GM13976 (cell line): ENCODE measurements around the gene ANKFY1.
A peak's percentile ranks its signal among the peaks of the same experiment; 100 is the strongest.

Source experiments
- DNase-seq: peaks from one replicate; pipeline ENCODE4 v3.0.0; 2012; ENCODE audit warnings: low spot score
- in situ Hi-C: fragments of 300-500 bp; cut with MboI; formaldehyde crosslinking; loops from one replicate; pipeline ENCODE4 v1.12.0; 2022; ENCODE audit warnings: low sequenced_read_pairs, mixed read lengths, inconsistent platforms; ENCODE audit not compliant: unreplicated experiment
- TF ChIP-seq, protein P1 (sequence below): IDR thresholded peaks from 2 replicates; pipeline ENCODE4 v1.5.1; 2012; ENCODE audit warnings: borderline replicate concordance, mild to moderate bottlenecking; ENCODE audit not compliant: insufficient read depth; ENCODE audit errors: extremely low read depth, missing control alignments, control extremely low read depth

The ANKFY1 gene

DNA sequence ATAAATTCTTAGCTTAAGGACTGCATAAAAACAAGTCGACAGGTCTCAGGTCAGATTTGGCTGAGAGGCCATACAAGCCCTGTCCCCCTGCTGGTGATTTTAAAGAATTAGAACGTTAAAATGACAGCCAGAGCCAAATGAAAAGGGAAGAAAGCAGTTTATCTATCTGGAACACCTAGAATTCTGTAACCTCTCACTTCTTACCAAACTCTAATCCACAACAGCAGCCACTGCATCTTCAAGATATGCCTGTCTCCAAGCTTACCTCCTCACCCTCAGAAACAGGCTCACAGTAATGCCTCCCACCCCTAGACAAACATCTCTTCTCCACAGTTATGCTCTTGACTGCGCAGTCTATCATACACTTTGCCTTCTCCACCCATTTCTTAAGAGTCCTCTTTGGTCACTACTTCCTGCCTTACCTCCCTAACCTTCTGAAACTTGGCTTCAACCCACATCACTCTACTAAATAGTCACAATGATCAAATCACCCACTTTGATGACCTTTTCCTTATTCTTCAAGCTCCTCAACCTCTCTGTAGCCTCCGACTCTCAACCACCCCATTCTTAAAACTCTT lies 14.2 kb downstream of the ANKFY1 start:
- TF ChIP-seq, protein P1, sequence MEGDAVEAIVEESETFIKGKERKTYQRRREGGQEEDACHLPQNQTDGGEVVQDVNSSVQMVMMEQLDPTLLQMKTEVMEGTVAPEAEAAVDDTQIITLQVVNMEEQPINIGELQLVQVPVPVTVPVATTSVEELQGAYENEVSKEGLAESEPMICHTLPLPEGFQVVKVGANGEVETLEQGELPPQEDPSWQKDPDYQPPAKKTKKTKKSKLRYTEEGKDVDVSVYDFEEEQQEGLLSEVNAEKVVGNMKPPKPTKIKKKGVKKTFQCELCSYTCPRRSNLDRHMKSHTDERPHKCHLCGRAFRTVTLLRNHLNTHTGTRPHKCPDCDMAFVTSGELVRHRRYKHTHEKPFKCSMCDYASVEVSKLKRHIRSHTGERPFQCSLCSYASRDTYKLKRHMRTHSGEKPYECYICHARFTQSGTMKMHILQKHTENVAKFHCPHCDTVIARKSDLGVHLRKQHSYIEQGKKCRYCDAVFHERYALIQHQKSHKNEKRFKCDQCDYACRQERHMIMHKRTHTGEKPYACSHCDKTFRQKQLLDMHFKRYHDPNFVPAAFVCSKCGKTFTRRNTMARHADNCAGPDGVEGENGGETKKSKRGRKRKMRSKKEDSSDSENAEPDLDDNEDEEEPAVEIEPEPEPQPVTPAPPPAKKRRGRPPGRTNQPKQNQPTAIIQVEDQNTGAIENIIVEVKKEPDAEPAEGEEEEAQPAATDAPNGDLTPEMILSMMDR: peak; percentile 20
- in situ Hi-C loops: no loop called here
- peak; percentile 64 for DNase-seq

DNA sequence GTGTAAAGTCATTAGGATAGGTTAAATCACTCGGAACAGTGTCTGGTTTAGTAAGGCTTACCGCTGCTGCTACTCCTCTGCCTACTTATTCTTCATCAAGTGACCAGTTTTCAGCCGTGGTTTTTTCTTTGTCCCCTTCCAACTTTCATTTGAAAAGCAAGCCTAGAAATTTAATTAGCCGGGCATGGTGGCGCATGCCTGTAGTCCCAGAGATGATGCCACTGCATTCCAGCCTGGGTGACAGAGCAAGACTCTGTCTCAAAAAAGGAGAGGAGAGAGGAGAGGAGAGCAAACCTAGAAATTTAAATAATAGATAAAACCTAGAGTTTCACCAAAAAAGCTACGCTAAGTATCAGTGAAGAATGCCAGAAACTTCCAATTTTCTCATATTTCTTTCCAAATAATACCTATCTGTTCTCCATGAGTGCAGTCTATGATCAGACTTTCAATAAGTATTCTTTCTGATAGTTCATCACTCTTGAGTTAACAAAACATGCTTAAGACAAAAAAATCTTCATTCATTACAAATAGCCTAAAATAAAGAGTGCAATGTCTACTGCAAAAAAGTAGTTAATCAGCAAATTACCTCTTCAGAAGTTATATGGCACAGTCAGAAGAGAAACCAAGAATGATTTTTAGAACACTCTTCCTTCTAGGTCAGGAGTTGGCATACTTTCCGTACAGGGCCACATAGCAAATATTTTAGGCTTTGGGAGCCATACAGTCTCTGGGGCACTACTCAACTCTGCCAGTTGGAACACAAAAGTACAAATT lies 15.1 kb downstream of the ANKFY1 start:
- DNase-seq: no peak
- in situ Hi-C loops: no loop called here
- TF ChIP-seq, protein P1: no peak

DNA sequence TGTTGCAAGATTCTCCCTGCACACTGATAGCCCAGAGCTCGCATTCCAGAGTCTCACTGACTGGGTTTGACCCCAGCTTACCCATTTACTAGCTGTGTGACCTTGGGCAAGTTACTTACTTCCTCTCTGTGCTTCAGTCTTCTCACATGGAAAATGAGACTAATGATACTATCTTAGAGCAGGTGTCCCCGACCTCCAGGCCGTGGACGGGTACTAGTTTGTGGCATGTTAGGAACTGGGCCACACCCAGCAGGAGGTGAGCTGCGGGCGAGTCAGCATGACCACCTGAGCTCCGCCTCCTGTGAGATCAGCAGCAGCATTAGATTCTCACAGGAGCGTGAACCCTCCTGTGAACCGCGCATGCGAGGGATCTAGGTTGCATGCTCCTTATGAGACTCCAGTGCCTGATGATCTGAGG lies 15.8 kb downstream of the ANKFY1 start:
- DNase-seq: no peak
- in situ Hi-C loops: no loop called here
- TF ChIP-seq, protein P1: no peak

DNA sequence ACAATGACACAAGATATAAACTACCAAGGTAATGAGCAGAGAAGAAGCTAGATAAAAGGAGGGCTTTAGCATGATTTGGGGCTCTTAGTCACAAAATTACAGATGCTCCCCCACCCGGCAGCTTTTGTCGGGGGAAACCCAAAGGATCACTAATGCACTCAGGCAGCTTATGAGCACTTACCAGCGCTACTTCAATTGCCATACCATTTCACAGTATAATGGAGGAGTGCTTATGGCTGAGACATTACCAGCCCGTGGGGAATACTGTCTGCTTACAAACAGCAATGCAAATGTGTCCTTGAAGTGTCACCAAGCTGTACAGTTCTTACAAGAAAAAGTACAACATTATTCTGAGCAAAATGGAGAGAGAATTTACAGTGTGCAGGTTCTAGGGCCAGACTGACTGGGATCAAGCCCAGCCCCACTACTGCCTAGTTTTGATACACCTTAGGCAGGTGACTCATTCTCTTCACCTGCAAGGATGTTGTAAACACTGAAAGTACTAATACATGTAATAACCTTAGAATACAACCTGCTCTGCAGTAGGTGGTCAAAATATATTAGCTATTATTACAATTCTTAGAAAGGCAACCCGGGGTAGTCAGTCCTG lies 16.3 kb downstream of the ANKFY1 start:
- in situ Hi-C loops: no loop called here
- no peak for DNase-seq
- TF ChIP-seq, protein P1: no peak

DNA sequence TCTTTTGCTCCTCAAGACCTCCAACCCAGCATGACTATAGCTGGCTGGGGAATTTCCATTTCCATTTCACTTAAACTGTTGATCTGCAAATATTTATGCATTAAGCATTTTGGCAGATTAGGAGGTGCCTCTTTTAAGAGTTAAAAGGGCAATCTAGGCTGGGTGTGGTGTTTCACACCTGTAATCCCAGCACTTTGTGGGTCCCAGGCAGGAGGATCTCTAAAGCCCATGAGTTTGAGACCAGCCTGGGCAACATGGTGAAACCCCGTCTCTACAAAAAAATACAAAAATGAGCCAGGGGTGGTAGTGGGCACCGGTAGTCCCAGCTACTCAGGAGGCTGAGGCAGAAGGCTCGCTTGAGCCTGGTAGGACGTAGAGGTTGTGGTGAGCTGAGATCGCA lies 17.1 kb downstream of the ANKFY1 start:
- DNase-seq: no peak
- in situ Hi-C loops: no loop called here
- TF ChIP-seq, protein P1: no peak

DNA sequence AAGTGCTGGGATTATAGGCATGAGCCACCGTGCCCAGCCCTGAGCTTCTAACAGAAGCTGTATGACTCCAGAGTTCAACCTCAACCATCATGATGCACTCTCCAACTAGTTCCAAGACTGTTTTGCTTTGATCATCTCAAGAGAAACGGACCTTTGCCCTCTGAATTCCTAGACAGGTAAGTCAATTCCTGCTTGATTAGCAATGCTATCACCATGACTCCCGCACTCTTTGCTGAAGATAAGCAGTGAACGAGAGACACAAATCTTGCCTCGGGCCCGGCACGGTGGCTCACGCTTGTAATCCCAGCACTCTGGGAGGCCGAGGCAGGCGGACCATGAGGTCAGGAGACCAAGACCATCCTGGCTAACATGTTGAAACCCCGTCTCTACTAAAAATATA lies 22.2 kb downstream of the ANKFY1 start:
- DNase-seq: no peak
- in situ Hi-C loops: no loop called here

More for the DNA sequence above, 22.2 kb downstream of the ANKFY1 start:
- TF ChIP-seq, protein P1: no peak
